ENCODE results near the gene TTLL10. TPM values are rescaled to one million over a fixed set of nuclear protein-coding genes. Genes with fewer than 3 reads are reported as not detected.
A peak's percentile ranks its signal among the peaks of the same experiment; 100 is the strongest.

TTLL10 gene
- polyA plus RNA-seq, 1 donor (not counting 4 experiments of a cell fraction or from before 2014, with no cell fraction given): not detected

DNA sequence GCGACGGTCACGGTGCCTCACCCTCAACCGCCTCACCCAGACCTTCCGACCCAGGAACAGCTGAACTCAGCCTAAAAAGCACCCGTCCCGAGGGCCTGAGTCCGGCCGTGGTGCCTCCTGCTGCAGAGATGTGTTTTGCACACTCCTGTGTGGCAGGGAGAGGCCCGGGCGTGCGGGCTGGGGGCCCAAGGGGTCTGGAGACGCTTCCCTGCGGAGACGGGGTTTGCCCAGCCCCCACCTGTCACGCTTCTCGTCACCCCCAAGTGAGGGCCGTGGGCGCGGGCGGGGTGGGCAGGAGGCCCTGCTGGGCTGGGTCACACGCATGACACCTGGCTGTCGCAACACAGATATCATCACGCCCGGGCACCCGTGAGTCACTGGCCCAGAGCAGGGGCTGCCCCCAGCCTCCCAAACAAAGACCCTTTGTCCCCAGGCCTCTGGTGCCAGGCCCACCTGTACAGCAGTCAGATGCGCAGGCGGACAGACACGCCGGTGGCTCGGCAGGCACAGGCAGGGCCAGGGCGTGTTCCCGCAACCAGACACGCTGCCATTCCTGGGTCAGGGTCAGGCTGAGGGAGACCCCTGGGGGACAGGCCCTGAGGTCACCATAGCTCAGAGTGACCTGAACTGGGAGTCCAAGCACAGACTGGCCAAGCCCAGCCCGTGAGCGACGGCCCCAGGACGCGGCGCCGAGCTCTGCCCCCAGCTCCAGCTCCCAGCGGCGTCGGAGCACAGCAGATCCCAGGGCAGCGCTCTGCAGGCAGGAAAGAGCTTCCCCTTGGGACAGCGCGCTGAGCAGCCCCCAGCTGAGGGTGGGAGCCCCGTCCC is 64.4 kb downstream of the TTLL10 start:
- Histone ChIP-seq H3K4me2 (ENCODE audit: control insufficient read depth, extremely low read depth, insufficient read depth, low read depth, low read length) (peak overlapping the region; percentile 45), H3K9ac (ENCODE audit: control insufficient read depth, extremely low read depth, insufficient read depth, low read length) (peak overlapping the region; percentile 50), H4K20me1 (ENCODE audit: control insufficient read depth, extremely low read depth, insufficient read depth, low read length) (no peaks in the 10 kb centered on the region), H3K27ac (ENCODE audit: control insufficient read depth, insufficient read depth, low read length) (no peak overlapping the region), H3K9me3 (ENCODE audit: control insufficient read depth, low read depth, low read length) (no peaks in the 10 kb centered on the region), H3K9me1 (ENCODE audit: control insufficient read depth, extremely low read depth, insufficient read depth, low read length) (no peaks in the 10 kb centered on the region), H3K79me2 (ENCODE audit: control insufficient read depth, insufficient read depth, low read length) (peaks cover 11% of the 10 kb centered on the region), H2AFZ (ENCODE audit: control insufficient read depth, low read length) (peak overlapping the region; percentile 62), H3K27me3 (ENCODE audit: control insufficient read depth, extremely low read depth, insufficient read depth, low read length) (peaks cover 6% of the 10 kb centered on the region), H3K4me1 (ENCODE audit: control insufficient read depth, extremely low read depth, insufficient read depth, low read length) (peaks cover 15% of the 10 kb centered on the region), H3K4me3 (ENCODE audit: control insufficient read depth in 2 of 3, extremely low read depth in 1 of 3, insufficient read depth in 2 of 3, low read depth in 1 of 3, low read length in 3 of 3) (peak overlapping the region in 1 of 3 experiments; percentile 13), H3K36me3 (ENCODE audit: control insufficient read depth in 2 of 2, extremely low read depth in 1 of 2, insufficient read depth in 2 of 2, low read length in 2 of 2) (peaks cover 0 to 3% of the 10 kb centered on the region in 2 experiments)
- peak; percentile 20 for TF ChIP-seq EZH2 (IDR thresholded peaks at IDR 0.05; ENCODE audit: low read length)
- TF ChIP-seq, protein P1, sequence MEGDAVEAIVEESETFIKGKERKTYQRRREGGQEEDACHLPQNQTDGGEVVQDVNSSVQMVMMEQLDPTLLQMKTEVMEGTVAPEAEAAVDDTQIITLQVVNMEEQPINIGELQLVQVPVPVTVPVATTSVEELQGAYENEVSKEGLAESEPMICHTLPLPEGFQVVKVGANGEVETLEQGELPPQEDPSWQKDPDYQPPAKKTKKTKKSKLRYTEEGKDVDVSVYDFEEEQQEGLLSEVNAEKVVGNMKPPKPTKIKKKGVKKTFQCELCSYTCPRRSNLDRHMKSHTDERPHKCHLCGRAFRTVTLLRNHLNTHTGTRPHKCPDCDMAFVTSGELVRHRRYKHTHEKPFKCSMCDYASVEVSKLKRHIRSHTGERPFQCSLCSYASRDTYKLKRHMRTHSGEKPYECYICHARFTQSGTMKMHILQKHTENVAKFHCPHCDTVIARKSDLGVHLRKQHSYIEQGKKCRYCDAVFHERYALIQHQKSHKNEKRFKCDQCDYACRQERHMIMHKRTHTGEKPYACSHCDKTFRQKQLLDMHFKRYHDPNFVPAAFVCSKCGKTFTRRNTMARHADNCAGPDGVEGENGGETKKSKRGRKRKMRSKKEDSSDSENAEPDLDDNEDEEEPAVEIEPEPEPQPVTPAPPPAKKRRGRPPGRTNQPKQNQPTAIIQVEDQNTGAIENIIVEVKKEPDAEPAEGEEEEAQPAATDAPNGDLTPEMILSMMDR (optimal IDR thresholded peaks at IDR 0.05 in 1 of 3, IDR thresholded peaks at IDR 0.05 in 1 of 3, conservative IDR thresholded peaks at IDR 0.05 in 1 of 3; ENCODE audit: extremely low read depth in 1 of 3, insufficient read depth in 2 of 3, low read length in 3 of 3): peak in 1 of 3 experiments; percentile 7
- FAIRE-seq: no peak
- DNase-seq (ENCODE audit: low read depth, low spot score): no peak
- dilution Hi-C loops (cut with MboI; ENCODE audit: extremely low pct_ligation_motif_present, low sequenced_read_pairs): no loop called here

DNA sequence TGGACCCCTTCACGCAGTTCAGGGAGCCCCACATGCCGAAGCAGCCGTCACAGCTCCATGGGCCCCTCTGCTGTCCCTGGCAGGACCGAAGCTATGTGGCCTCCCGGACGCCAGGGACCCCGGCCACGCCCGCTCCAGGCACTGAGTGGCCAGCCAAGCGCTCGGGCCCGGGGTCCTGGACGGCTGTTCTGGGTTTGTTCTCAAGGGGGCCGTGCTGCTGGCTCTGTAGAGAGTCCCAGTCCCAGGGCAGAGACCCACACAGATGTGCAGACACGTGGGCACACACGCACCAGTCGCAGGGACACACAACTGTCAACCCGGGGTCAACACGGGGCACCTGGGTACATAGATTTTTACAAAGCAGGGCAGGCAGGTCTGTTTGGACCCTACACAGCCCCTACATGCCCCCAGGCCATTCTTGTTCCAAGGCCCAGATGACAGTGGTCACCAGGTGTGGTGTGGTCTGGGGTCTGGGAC is 65.1 kb downstream of the TTLL10 start:
- no peak for TF ChIP-seq EZH2 (IDR thresholded peaks at IDR 0.05; ENCODE audit: low read length)
- TF ChIP-seq, protein P1 (optimal IDR thresholded peaks at IDR 0.05 in 1 of 3, IDR thresholded peaks at IDR 0.05 in 1 of 3, conservative IDR thresholded peaks at IDR 0.05 in 1 of 3; ENCODE audit: extremely low read depth in 1 of 3, insufficient read depth in 2 of 3, low read length in 3 of 3): no peak
- Histone ChIP-seq H3K4me2 (ENCODE audit: control insufficient read depth, extremely low read depth, insufficient read depth, low read depth, low read length) (peak overlapping the region; percentile 45), H3K36me3 (ENCODE audit: control insufficient read depth in 2 of 2, extremely low read depth in 1 of 2, insufficient read depth in 2 of 2, low read length in 2 of 2) (peaks cover 0 to 3% of the 10 kb centered on the region in 2 experiments), H3K4me3 (ENCODE audit: control insufficient read depth in 2 of 3, extremely low read depth in 1 of 3, insufficient read depth in 2 of 3, low read depth in 1 of 3, low read length in 3 of 3) (no peak overlapping the region), H2AFZ (ENCODE audit: control insufficient read depth, low read length) (peak overlapping the region; percentile 62), H3K9me3 (ENCODE audit: control insufficient read depth, low read depth, low read length) (no peaks in the 10 kb centered on the region), H3K9ac (ENCODE audit: control insufficient read depth, extremely low read depth, insufficient read depth, low read length) (peak overlapping the region; percentile 50), H4K20me1 (ENCODE audit: control insufficient read depth, extremely low read depth, insufficient read depth, low read length) (no peaks in the 10 kb centered on the region), H3K4me1 (ENCODE audit: control insufficient read depth, extremely low read depth, insufficient read depth, low read length) (peaks cover 15% of the 10 kb centered on the region), H3K9me1 (ENCODE audit: control insufficient read depth, extremely low read depth, insufficient read depth, low read length) (no peaks in the 10 kb centered on the region), H3K27ac (ENCODE audit: control insufficient read depth, insufficient read depth, low read length) (no peak overlapping the region), H3K27me3 (ENCODE audit: control insufficient read depth, extremely low read depth, insufficient read depth, low read length) (peaks cover 6% of the 10 kb centered on the region), H3K79me2 (ENCODE audit: control insufficient read depth, insufficient read depth, low read length) (peaks cover 5% of the 10 kb centered on the region)
- dilution Hi-C loops (cut with MboI; ENCODE audit: extremely low pct_ligation_motif_present, low sequenced_read_pairs): no loop called here
- no peak for FAIRE-seq
- no peak for DNase-seq (ENCODE audit: low read depth, low spot score)

All from keratinocyte (primary cell).